HepG2 (cell line): ENCODE results near the gene TCP11X2. TPM values are rescaled to one million over a fixed set of nuclear protein-coding genes. Genes with fewer than 3 reads are reported as not detected.

Experiments
- ATAC-seq: fragments of 200-7000 bp; cut with Tn5 transposase; 3 replicates; pipeline ENCODE4 v1.9.1; 2020; ENCODE audit warnings: mild to moderate bottlenecking, moderate library complexity
- BruUV-seq: library from RNA; stranded (reverse); fragments of 400-500 nt; replicated peaks from 2 replicates; lab custom pipeline; 2021; lab: Mats Ljungman, UMichigan
- CTCF ChIA-PET: fragments of 300-600 bp; formaldehyde crosslinking; extraction: SDS; loops from one replicate; lab custom pipeline; 2021; ENCODE audit warnings: low total read pairs, inconsistent platforms, low intra/inter-chr PET ratio; lab: Yijun Ruan, JAX
- POLR2A ChIA-PET: fragments of 350-600 bp; sonication (Branson Sonifier 250); formaldehyde crosslinking; loops from one replicate; lab custom pipeline; 2020; ENCODE audit warnings: antibody characterized with exemption, inconsistent platforms; lab: Yijun Ruan, JAX
- DNase-seq: peaks from one replicate; pipeline ENCODE4 v3.0.0-alpha.2; 2015; ENCODE audit warnings: low spot score
- FAIRE-seq: peaks from 3 replicates; lab custom pipeline; 2011; peaks lifted over from hg19 to GRCh38; lab: Jason Lieb, UNC
- H2AFZ ChIP-seq: one replicate; pipeline ENCODE4 v1.6.1; 2011; ENCODE audit warnings: low read length, inconsistent platforms
- H3K27ac ChIP-seq: fragments of 300-600 bp; 3 replicates; pipeline ENCODE4 v1.8.0; 2011; ENCODE audit warnings: mixed run types, mild to moderate bottlenecking, mixed read lengths, low read length, inconsistent platforms; ENCODE audit not compliant: insufficient read depth; ENCODE audit errors: extremely low read length
- H3K27me3 ChIP-seq, 2 experiments: fragments of 200-600 bp in 1 of 2; 2 replicates in 1 of 2; 3 replicates in 1 of 2; pipeline versions ENCODE4 v1.6.0 to v1.8.0; 2011; ENCODE audit warnings: low read length in 2 of 2, mild to moderate bottlenecking in 2 of 2, moderate library complexity in 2 of 2, inconsistent platforms in 1 of 2; ENCODE audit not compliant: insufficient read depth in 2 of 2, control insufficient read depth in 1 of 2
- H3K36me3 ChIP-seq, 2 experiments: fragments of 200-600 bp in 1 of 2; replicated peaks in 1 of 2; 2 replicates in 1 of 2; 3 replicates in 1 of 2; pipeline versions ENCODE4 v1.5.1 to v1.8.0; 2011; ENCODE audit warnings: low read length in 2 of 2, inconsistent platforms in 1 of 2; ENCODE audit not compliant: insufficient read depth in 2 of 2, control insufficient read depth in 1 of 2
- H3K4me1 ChIP-seq: 2 replicates; pipeline ENCODE4 v1.5.1; 2012; ENCODE audit warnings: low read length, inconsistent platforms; ENCODE audit not compliant: insufficient read depth
- H3K4me2 ChIP-seq: 2 replicates; pipeline ENCODE4 v1.6.0; 2011; ENCODE audit warnings: low read depth, low read length, inconsistent platforms
- H3K4me3 ChIP-seq, 3 experiments: fragments of 200-600 bp in 1 of 3; sonication (generic), shearing (Covaris generic) in 1 of 3; replicated peaks in 1 of 3; 2 replicates each; pipeline ENCODE4 v1.5.1; 2011 to 2016; ENCODE audit warnings: low read length in 3 of 3, inconsistent platforms in 2 of 3, low read depth in 2 of 3, mild to moderate bottlenecking in 2 of 3, control low read depth in 1 of 3, mixed read lengths in 1 of 3; ENCODE audit not compliant: insufficient read depth in 1 of 3
- H3K79me2 ChIP-seq: one replicate; pipeline ENCODE4 v1.6.1; 2011; ENCODE audit warnings: low read length, inconsistent platforms; ENCODE audit not compliant: insufficient read depth
- H3K9ac ChIP-seq: 2 replicates; pipeline ENCODE4 v1.6.0; 2011; ENCODE audit warnings: mild to moderate bottlenecking, low read depth, low read length, inconsistent platforms; ENCODE audit not compliant: insufficient read depth
- H3K9me3 ChIP-seq: 2 replicates; pipeline ENCODE4 v1.5.1; 2012; ENCODE audit warnings: mild to moderate bottlenecking, low read length
- H4K20me1 ChIP-seq: 2 replicates; pipeline ENCODE4 v1.6.0; 2011; ENCODE audit warnings: inconsistent platforms, mild to moderate bottlenecking, low read length, moderate library complexity; ENCODE audit not compliant: insufficient read depth
- ASH2L ChIP-seq: fragments of 300-600, 200-600 bp; sonication (generic); IDR thresholded peaks from 2 replicates; pipeline ENCODE4 v1.7.0; 2017; ENCODE audit warnings: low read depth, mild to moderate bottlenecking, moderate library complexity, mixed read lengths, low read length; ENCODE audit not compliant: insufficient read length
- CBX1 ChIP-seq: IDR thresholded peaks from one replicate; pipeline ENCODE4 v1.6.1; 2016; ENCODE audit warnings: antibody characterized with exemption, low read depth
- ISX ChIP-seq: sonication (generic); formaldehyde crosslinking; conservative IDR thresholded peaks from 2 replicates; pipeline ENCODE4 v1.5.0; 2020; ENCODE audit warnings: missing genetic modification reagents
- MZF1 ChIP-seq: sonication (generic); formaldehyde crosslinking; IDR thresholded peaks from 2 replicates; pipeline ENCODE4 v1.8.1; 2023; ENCODE audit warnings: mild to moderate bottlenecking, missing genetic modification reagents, borderline replicate concordance
- PAX8 ChIP-seq: sonication (generic); formaldehyde crosslinking; IDR thresholded peaks from 2 replicates; pipeline ENCODE4 v1.8.0; 2022; ENCODE audit warnings: mild to moderate bottlenecking, missing genetic modification reagents, borderline replicate concordance
- RXRB ChIP-seq: IDR thresholded peaks from 2 replicates; pipeline ENCODE4 v1.6.1; 2016; ENCODE audit warnings: borderline replicate concordance, missing genetic modification reagents, missing compliant biosample characterization
- ZNF205 ChIP-seq: IDR thresholded peaks from 2 replicates; pipeline ENCODE4 v1.6.1; 2018; ENCODE audit warnings: missing biosample characterization, missing genetic modification reagents
- ZZZ3 ChIP-seq: sonication (generic); formaldehyde crosslinking; IDR thresholded peaks from 2 replicates; pipeline ENCODE4 v1.4.0; 2020; ENCODE audit warnings: missing genetic modification reagents, mild to moderate bottlenecking, borderline replicate concordance
- WGBS: methylation state at CpG from one replicate; pipeline ENCODE4 v1.1.6; 2017; ENCODE audit warnings: low lambda C conversion rate; 5-methylcytosine and 5-hydroxymethylcytosine counted together
- in situ Hi-C: cut with HindIII; loops from 2 replicates; pipeline ENCODE4 v1.10.0; 2017; ENCODE audit warnings: low pct_unique_long_range_greater_than_20kb; ENCODE audit not compliant: extremely low pct_ligation_motif_present
- intact Hi-C: fragments of 100-400 bp; cut with micrococcal nuclease; formaldehyde crosslinking; loops from one replicate; pipeline ENCODE4 v1.10.0; 2022; ENCODE audit not compliant: unreplicated experiment
- polyA plus RNA-seq, 8 experiments: library from polyadenylated mRNA; depleted of rRNA in 3 of 8; stranded (reverse) in 7 of 8; unstranded in 1 of 8; fragments of >200 nt; fragmentation: Illumina TruSeq in 4 of 8; extraction: Trizol in 4 of 8; gene quantifications; 2 replicates each; pipeline versions ENCODE4 v1.2.1 to v1.2.3, GENCODE V29; 2011 to 2016; ENCODE audit warnings: low read depth in 4 of 8, missing spikeins in 1 of 8, mixed read lengths in 1 of 8; ENCODE audit not compliant: insufficient read depth in 1 of 8
- total RNA-seq, 5 experiments: library from RNA; depleted of rRNA; stranded (reverse); fragments of >200 nt; fragmentation: Illumina TruSeq; extraction: Trizol; gene quantifications; 2 replicates each; pipeline ENCODE4 v1.2.3, GENCODE V29; 2016; ENCODE audit warnings: low read depth in 1 of 5
- TF ChIP-seq, protein P1 (sequence below): sonication (generic); formaldehyde crosslinking; IDR thresholded peaks from 2 replicates; pipeline ENCODE4 v1.4.0; 2020; ENCODE audit warnings: mild to moderate bottlenecking, low read depth, missing genetic modification reagents
- TF ChIP-seq, protein P2 (sequence below): sonication (generic); formaldehyde crosslinking; IDR thresholded peaks from 2 replicates; pipeline ENCODE4 v1.8.0; 2022; ENCODE audit warnings: missing genetic modification reagents, mild to moderate bottlenecking, borderline replicate concordance
- TF ChIP-seq, protein P3 (sequence below): sonication (generic); formaldehyde crosslinking; IDR thresholded peaks from 2 replicates; pipeline ENCODE4 v1.8.1; 2022; ENCODE audit warnings: low read depth, mild to moderate bottlenecking, missing genetic modification reagents
- TF ChIP-seq, protein P4 (sequence below): sonication (generic); formaldehyde crosslinking; IDR thresholded peaks from 2 replicates; pipeline ENCODE4 v1.4.0; 2020; ENCODE audit warnings: missing genetic modification reagents
- TF ChIP-seq, protein P5 (sequence below): sonication (generic); formaldehyde crosslinking; IDR thresholded peaks from 2 replicates; pipeline ENCODE4 v1.4.0; 2020; ENCODE audit warnings: mild to moderate bottlenecking, missing genetic modification reagents, borderline replicate concordance

TCP11X2 gene
- total and polyA plus RNA-seq, 2 of the 13 experiments (the other 11 are each of a cell fraction or from before 2014, with no cell fraction given): not detected

DNA sequence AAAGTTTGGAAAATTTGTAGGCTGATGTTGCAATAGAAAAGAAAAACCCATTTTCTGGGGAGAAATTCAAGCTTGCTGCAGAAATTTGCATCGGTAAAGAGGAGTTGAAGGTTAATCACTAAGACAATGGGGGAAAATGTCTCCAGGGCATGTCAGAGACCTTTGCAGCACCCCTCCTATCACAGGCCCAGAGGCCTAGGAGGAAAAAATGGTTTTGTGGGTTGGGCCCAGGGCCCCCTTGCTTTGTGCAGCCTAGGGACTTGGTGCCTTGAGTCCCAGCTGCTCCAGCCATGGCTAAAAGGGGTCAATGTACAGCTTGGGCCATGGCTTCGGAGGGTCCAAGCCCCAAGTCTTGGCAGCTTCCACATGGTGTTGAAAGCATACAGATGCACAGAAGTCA lies 27.1 kb upstream of the TCP11X2 start:
- H3K4me3 ChIP-seq: no peak overlapping the region
- 50% methylated on average over 2 of the region's 2 CpGs for WGBS
- DNase-seq (no peak), FAIRE-seq (no peak), ATAC-seq (no peak)
- H3K27ac ChIP-seq: no peak overlapping the region
- intact Hi-C loops: no loop called here
- H3K9ac ChIP-seq: no peak overlapping the region
- H3K4me2 ChIP-seq: no peak overlapping the region
- H2AFZ ChIP-seq: no peak overlapping the region
- no peaks in the 10 kb centered on the region for H3K79me2 ChIP-seq
- no peaks in the 10 kb centered on the region for H4K20me1 ChIP-seq
- H3K36me3 ChIP-seq: no peaks in the 10 kb centered on the region
- BruUV-seq: no TSS peak
- ChIA-PET CTCF (no interaction called here), POLR2A (no interaction called here)
- no peaks in the 10 kb centered on the region for H3K27me3 ChIP-seq
- in situ Hi-C loops: no loop called here
- H3K9me3 ChIP-seq: peaks cover 6% of the 10 kb centered on the region; the same call in 1 of the 2 replicates
- no peaks in the 10 kb centered on the region for H3K4me1 ChIP-seq
- TF ChIP-seq ASH2L (no peak), CBX1 (no peak), PAX8 (CRISPR knock-in tag) (no peak), RXRB (no peak), MZF1 (no peak), ISX (CRISPR knock-in tag) (no peak), ZZZ3 (no peak), ZNF205 (CRISPR knock-in tag) (no peak)
- TF ChIP-seq, protein P1, sequence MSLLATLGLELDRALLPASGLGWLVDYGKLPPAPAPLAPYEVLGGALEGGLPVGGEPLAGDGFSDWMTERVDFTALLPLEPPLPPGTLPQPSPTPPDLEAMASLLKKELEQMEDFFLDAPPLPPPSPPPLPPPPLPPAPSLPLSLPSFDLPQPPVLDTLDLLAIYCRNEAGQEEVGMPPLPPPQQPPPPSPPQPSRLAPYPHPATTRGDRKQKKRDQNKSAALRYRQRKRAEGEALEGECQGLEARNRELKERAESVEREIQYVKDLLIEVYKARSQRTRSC: no peak
- TF ChIP-seq, protein P2, sequence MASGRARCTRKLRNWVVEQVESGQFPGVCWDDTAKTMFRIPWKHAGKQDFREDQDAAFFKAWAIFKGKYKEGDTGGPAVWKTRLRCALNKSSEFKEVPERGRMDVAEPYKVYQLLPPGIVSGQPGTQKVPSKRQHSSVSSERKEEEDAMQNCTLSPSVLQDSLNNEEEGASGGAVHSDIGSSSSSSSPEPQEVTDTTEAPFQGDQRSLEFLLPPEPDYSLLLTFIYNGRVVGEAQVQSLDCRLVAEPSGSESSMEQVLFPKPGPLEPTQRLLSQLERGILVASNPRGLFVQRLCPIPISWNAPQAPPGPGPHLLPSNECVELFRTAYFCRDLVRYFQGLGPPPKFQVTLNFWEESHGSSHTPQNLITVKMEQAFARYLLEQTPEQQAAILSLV (CRISPR knock-in tag): no peak
- TF ChIP-seq, protein P3, sequence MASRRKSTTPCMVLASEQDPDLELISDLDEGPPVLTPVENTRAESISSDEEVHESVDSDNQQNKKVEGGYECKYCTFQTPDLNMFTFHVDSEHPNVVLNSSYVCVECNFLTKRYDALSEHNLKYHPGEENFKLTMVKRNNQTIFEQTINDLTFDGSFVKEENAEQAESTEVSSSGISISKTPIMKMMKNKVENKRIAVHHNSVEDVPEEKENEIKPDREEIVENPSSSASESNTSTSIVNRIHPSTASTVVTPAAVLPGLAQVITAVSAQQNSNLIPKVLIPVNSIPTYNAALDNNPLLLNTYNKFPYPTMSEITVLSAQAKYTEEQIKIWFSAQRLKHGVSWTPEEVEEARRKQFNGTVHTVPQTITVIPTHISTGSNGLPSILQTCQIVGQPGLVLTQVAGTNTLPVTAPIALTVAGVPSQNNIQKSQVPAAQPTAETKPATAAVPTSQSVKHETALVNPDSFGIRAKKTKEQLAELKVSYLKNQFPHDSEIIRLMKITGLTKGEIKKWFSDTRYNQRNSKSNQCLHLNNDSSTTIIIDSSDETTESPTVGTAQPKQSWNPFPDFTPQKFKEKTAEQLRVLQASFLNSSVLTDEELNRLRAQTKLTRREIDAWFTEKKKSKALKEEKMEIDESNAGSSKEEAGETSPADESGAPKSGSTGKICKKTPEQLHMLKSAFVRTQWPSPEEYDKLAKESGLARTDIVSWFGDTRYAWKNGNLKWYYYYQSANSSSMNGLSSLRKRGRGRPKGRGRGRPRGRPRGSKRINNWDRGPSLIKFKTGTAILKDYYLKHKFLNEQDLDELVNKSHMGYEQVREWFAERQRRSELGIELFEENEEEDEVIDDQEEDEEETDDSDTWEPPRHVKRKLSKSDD (CRISPR knock-in tag): no peak
- TF ChIP-seq, protein P4, sequence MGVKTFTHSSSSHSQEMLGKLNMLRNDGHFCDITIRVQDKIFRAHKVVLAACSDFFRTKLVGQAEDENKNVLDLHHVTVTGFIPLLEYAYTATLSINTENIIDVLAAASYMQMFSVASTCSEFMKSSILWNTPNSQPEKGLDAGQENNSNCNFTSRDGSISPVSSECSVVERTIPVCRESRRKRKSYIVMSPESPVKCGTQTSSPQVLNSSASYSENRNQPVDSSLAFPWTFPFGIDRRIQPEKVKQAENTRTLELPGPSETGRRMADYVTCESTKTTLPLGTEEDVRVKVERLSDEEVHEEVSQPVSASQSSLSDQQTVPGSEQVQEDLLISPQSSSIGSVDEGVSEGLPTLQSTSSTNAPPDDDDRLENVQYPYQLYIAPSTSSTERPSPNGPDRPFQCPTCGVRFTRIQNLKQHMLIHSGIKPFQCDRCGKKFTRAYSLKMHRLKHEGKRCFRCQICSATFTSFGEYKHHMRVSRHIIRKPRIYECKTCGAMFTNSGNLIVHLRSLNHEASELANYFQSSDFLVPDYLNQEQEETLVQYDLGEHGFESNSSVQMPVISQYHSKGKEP (CRISPR knock-in tag): no peak
- TF ChIP-seq, protein P5, sequence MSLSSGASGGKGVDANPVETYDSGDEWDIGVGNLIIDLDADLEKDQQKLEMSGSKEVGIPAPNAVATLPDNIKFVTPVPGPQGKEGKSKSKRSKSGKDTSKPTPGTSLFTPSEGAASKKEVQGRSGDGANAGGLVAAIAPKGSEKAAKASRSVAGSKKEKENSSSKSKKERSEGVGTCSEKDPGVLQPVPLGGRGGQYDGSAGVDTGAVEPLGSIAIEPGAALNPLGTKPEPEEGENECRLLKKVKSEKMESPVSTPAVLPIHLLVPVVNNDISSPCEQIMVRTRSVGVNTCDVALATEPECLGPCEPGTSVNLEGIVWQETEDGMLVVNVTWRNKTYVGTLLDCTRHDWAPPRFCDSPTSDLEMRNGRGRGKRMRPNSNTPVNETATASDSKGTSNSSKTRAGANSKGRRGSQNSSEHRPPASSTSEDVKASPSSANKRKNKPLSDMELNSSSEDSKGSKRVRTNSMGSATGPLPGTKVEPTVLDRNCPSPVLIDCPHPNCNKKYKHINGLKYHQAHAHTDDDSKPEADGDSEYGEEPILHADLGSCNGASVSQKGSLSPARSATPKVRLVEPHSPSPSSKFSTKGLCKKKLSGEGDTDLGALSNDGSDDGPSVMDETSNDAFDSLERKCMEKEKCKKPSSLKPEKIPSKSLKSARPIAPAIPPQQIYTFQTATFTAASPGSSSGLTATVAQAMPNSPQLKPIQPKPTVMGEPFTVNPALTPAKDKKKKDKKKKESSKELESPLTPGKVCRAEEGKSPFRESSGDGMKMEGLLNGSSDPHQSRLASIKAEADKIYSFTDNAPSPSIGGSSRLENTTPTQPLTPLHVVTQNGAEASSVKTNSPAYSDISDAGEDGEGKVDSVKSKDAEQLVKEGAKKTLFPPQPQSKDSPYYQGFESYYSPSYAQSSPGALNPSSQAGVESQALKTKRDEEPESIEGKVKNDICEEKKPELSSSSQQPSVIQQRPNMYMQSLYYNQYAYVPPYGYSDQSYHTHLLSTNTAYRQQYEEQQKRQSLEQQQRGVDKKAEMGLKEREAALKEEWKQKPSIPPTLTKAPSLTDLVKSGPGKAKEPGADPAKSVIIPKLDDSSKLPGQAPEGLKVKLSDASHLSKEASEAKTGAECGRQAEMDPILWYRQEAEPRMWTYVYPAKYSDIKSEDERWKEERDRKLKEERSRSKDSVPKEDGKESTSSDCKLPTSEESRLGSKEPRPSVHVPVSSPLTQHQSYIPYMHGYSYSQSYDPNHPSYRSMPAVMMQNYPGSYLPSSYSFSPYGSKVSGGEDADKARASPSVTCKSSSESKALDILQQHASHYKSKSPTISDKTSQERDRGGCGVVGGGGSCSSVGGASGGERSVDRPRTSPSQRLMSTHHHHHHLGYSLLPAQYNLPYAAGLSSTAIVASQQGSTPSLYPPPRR (CRISPR knock-in tag): no peak
